Loucy (cell line): Measurements from ENCODE around the gene ATG7.

Experiments
- H2AFZ ChIP-seq: fragments of 200-600 bp; sonication (generic); 2 replicates; pipeline ENCODE4 v1.6.0; 2016; ENCODE audit warnings: antibody characterized with exemption, mild to moderate bottlenecking, low read length, moderate library complexity
- H3F3A ChIP-seq: fragments of 200-600 bp; 2 replicates; pipeline ENCODE4 v1.6.0; 2016; ENCODE audit warnings: antibody characterized with exemption, low read depth, mild to moderate bottlenecking
- H3K27me3 ChIP-seq: fragments of 200-600 bp; sonication (generic); 2 replicates; pipeline ENCODE4 v1.6.1; 2014; ENCODE audit warnings: low read length, mild to moderate bottlenecking; ENCODE audit not compliant: insufficient read depth, poor library complexity, severe bottlenecking
- H3K36me3 ChIP-seq: fragments of 200-600 bp; sonication (generic); 2 replicates; pipeline ENCODE4 v1.6.1; 2016; ENCODE audit warnings: low read length; ENCODE audit not compliant: insufficient read depth
- H3K4me1 ChIP-seq: fragments of 200-600 bp; sonication (generic); 2 replicates; pipeline ENCODE4 v1.5.1; 2014; ENCODE audit warnings: low read length, mild to moderate bottlenecking; ENCODE audit not compliant: insufficient read depth, poor library complexity, severe bottlenecking
- H3K4me2 ChIP-seq: fragments of 200-600 bp; sonication (generic); 2 replicates; pipeline ENCODE4 v1.6.0; 2014; ENCODE audit warnings: antibody characterized with exemption, low read length, low read depth, mild to moderate bottlenecking; ENCODE audit not compliant: poor library complexity, severe bottlenecking
- H3K4me3 ChIP-seq: fragments of 200-600 bp; sonication (generic); 2 replicates; pipeline ENCODE4 v1.5.1; 2014; ENCODE audit warnings: low read length, mild to moderate bottlenecking, mixed read lengths; ENCODE audit not compliant: poor library complexity, severe bottlenecking
- H3K79me2 ChIP-seq: fragments of 200-600 bp; sonication (generic); 2 replicates; pipeline ENCODE4 v1.6.1; 2014; ENCODE audit warnings: low read length; ENCODE audit not compliant: insufficient read depth
- H3K9ac ChIP-seq: fragments of 200-600 bp; sonication (generic); 2 replicates; pipeline ENCODE4 v1.6.0; 2014; ENCODE audit warnings: mild to moderate bottlenecking, low read depth, low read length, moderate library complexity; ENCODE audit not compliant: poor library complexity, severe bottlenecking
- H3K9me2 ChIP-seq: fragments of 200-600 bp; sonication (generic); replicated peaks from 2 replicates; pipeline ENCODE4 v1.6.1; 2016; ENCODE audit warnings: low read depth, low read length, mixed read lengths
- H3K9me3 ChIP-seq: fragments of 200-600 bp; sonication (generic); 2 replicates; pipeline ENCODE4 v1.6.1; 2014; ENCODE audit warnings: mild to moderate bottlenecking, antibody characterized with exemption, low read length, low read depth; ENCODE audit not compliant: insufficient read depth
- H4K20me1 ChIP-seq: fragments of 200-600 bp; sonication (generic); 2 replicates; pipeline ENCODE4 v1.6.0; 2014; ENCODE audit warnings: antibody characterized with exemption, low read length, mild to moderate bottlenecking; ENCODE audit not compliant: insufficient read depth, poor library complexity, severe bottlenecking
- CTCF ChIP-seq: fragments of 200-600 bp; sonication (generic); conservative IDR thresholded peaks from 2 replicates; pipeline ENCODE4 v1.5.1; 2014; ENCODE audit warnings: mild to moderate bottlenecking, antibody characterized with exemption, low read length
- EZH2phosphoT487 ChIP-seq: fragments of 200-600 bp; IDR thresholded peaks from 2 replicates; pipeline ENCODE4 v1.6.1; 2018; ENCODE audit warnings: antibody characterized with exemption, mild to moderate bottlenecking, moderate library complexity, borderline replicate concordance

ATG7 gene

GRCh38 chr3:11238060-11238459, 34.1 kb upstream of the ATG7 start:
- Histone ChIP-seq H4K20me1 (no peaks in the 10 kb centered on the region), H3K9me2 (no peaks in the 10 kb centered on the region), H2AFZ (no peak overlapping the region), H3K9me3 (no peaks in the 10 kb centered on the region), H3K27me3 (no peaks in the 10 kb centered on the region), H3K36me3 (no peaks in the 10 kb centered on the region), H3K4me1 (no peaks in the 10 kb centered on the region), H3K4me3 (no peak overlapping the region), H3K4me2 (no peak overlapping the region), H3K79me2 (no peaks in the 10 kb centered on the region), H3F3A (no peaks in the 10 kb centered on the region), H3K9ac (no peak overlapping the region)
- TF ChIP-seq CTCF = no peak
- no peak for TF ChIP-seq EZH2phosphoT487

DNA sequence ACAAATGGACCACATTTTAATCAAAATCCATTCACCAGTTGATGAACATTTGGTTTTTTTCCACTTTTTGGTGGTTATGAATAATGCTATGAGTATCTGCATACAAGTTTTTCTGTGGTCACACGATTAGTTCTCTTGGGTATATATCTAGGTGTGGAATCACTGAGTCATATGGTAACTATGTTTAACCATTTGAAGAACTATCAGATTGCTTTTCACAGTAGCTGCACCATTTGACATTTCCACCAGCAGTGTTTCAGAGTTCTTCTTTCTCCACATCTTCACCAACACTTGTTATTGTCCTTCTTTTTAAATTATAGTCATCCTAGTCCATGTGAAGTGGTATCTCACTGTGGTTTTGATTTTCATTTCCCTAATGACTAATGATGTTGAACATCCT, 33.3 kb upstream of the ATG7 start:
- Histone ChIP-seq H4K20me1 (no peaks in the 10 kb centered on the region), H3F3A (no peaks in the 10 kb centered on the region), H3K27me3 (no peaks in the 10 kb centered on the region), H3K4me3 (no peak overlapping the region), H3K4me2 (no peak overlapping the region), H3K4me1 (no peaks in the 10 kb centered on the region), H2AFZ (no peak overlapping the region), H3K36me3 (no peaks in the 10 kb centered on the region), H3K9me2 (no peaks in the 10 kb centered on the region), H3K9me3 (no peaks in the 10 kb centered on the region), H3K79me2 (no peaks in the 10 kb centered on the region), H3K9ac (no peak overlapping the region)
- TF ChIP-seq EZH2phosphoT487 (no peak), CTCF (no peak)

GRCh38 chr3:11239796-11240195, 32.4 kb upstream of the ATG7 start:
- no peaks in the 10 kb centered on the region for H3K9me2 ChIP-seq
- H3K4me3 ChIP-seq = no peak overlapping the region
- H3K27me3 ChIP-seq = no peaks in the 10 kb centered on the region
- no peaks in the 10 kb centered on the region for H3K9me3 ChIP-seq
- H3K79me2 ChIP-seq = no peaks in the 10 kb centered on the region
- no peaks in the 10 kb centered on the region for H3K36me3 ChIP-seq
- no peak overlapping the region for H2AFZ ChIP-seq
- H4K20me1 ChIP-seq = no peaks in the 10 kb centered on the region
- no peaks in the 10 kb centered on the region for H3K4me1 ChIP-seq
- TF ChIP-seq EZH2phosphoT487 = no peak
- TF ChIP-seq CTCF = no peak
- no peak overlapping the region for H3K9ac ChIP-seq
- H3F3A ChIP-seq = no peaks in the 10 kb centered on the region
- no peak overlapping the region for H3K4me2 ChIP-seq
